ENCODE results near the gene LHFPL3.

DNA sequence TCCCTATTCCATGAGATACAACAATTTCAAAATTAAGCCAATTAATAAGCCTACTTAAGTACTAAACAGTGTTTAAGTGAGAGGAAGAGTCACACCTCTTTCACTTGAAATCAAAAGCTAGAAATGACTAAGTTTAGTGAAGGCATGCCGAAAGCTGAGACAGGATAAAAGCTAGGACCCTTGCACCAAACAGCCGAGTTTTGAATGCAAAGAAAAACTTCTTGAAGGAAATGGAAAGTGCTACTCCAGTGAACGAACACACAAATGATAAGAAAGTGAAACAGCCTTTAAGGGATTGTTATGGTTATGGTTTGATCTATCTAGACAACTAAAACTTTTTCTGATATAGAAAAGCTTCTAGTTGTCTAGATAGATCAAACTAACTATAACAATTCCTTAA lies 550.2 kb downstream of the LHFPL3 start:
- TF ChIP-seq, protein P1, sequence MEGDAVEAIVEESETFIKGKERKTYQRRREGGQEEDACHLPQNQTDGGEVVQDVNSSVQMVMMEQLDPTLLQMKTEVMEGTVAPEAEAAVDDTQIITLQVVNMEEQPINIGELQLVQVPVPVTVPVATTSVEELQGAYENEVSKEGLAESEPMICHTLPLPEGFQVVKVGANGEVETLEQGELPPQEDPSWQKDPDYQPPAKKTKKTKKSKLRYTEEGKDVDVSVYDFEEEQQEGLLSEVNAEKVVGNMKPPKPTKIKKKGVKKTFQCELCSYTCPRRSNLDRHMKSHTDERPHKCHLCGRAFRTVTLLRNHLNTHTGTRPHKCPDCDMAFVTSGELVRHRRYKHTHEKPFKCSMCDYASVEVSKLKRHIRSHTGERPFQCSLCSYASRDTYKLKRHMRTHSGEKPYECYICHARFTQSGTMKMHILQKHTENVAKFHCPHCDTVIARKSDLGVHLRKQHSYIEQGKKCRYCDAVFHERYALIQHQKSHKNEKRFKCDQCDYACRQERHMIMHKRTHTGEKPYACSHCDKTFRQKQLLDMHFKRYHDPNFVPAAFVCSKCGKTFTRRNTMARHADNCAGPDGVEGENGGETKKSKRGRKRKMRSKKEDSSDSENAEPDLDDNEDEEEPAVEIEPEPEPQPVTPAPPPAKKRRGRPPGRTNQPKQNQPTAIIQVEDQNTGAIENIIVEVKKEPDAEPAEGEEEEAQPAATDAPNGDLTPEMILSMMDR (IDR thresholded peaks at IDR 0.05): no peak
- no peak for TF ChIP-seq POLR2A (IDR thresholded peaks at IDR 0.05)

All from Peyer's patch (tissue), 4 donors.